HEK293 (cell line): ENCODE results near the gene CRTAP.

ENCODE experiments used
- ZNF354C ChIP-seq: fragments of 450-650 bp; formaldehyde crosslinking; IDR thresholded peaks from 2 replicates; pipeline ENCODE4 v1.5.1; 2016; ENCODE audit warnings: missing biosample characterization, missing genetic modification characterization, low read depth, borderline replicate concordance
- ZNF791 ChIP-seq: fragments of 450-650 bp; formaldehyde crosslinking; IDR thresholded peaks from 2 replicates; pipeline ENCODE4 v1.5.1; 2016; ENCODE audit warnings: missing biosample characterization, missing genetic modification characterization
- ZSCAN30 ChIP-seq: fragments of 450-650 bp; IDR thresholded peaks from 2 replicates; pipeline ENCODE4 v1.5.1; 2018; ENCODE audit warnings: missing biosample characterization, mild to moderate bottlenecking, missing genetic modification characterization, moderate library complexity
- TF ChIP-seq, protein P1 (sequence below): fragments of 450-650 bp; formaldehyde crosslinking; IDR thresholded peaks from 2 replicates; pipeline ENCODE4 v1.5.1; 2016; ENCODE audit warnings: missing biosample characterization, missing genetic modification characterization, low read depth
- TF ChIP-seq, protein P2 (sequence below): fragments of 450-650 bp; formaldehyde crosslinking; IDR thresholded peaks from 2 replicates; pipeline ENCODE4 v1.5.1; 2016; ENCODE audit warnings: missing biosample characterization, missing genetic modification characterization
- TF ChIP-seq, protein P3 (sequence below): fragments of 450-650 bp; formaldehyde crosslinking; IDR thresholded peaks from 2 replicates; pipeline ENCODE4 v1.5.1; 2016; ENCODE audit warnings: missing biosample characterization, missing genetic modification characterization

DNA sequence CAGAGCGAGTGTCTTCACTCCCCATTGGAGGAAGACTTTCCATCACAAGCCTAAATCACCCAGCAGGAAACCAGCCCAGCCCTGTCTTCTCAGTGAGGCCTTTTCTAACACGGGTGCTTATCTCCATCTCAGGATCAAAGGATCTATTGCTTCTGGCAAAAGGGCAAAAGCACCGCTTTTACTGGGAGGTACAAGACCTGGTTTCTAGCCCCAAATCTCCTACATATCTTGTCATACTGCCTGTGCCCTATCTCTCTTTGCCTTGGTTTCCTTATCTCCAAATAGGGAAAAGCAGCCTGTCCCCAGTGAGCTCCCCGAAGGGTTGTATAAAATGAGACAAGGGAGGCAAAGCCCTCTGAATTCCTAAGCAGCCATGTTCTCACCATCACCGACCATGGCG lies 22.1 kb upstream of the CRTAP start:
- TF ChIP-seq ZNF791 (tag by site-specific recombination) (no peak), ZNF354C (tag by site-specific recombination) (no peak), ZSCAN30 (tag by site-specific recombination) (no peak)
- TF ChIP-seq, protein P1, sequence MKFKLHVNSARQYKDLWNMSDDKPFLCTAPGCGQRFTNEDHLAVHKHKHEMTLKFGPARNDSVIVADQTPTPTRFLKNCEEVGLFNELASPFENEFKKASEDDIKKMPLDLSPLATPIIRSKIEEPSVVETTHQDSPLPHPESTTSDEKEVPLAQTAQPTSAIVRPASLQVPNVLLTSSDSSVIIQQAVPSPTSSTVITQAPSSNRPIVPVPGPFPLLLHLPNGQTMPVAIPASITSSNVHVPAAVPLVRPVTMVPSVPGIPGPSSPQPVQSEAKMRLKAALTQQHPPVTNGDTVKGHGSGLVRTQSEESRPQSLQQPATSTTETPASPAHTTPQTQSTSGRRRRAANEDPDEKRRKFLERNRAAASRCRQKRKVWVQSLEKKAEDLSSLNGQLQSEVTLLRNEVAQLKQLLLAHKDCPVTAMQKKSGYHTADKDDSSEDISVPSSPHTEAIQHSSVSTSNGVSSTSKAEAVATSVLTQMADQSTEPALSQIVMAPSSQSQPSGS (tag by site-specific recombination): no peak
- TF ChIP-seq, protein P2, sequence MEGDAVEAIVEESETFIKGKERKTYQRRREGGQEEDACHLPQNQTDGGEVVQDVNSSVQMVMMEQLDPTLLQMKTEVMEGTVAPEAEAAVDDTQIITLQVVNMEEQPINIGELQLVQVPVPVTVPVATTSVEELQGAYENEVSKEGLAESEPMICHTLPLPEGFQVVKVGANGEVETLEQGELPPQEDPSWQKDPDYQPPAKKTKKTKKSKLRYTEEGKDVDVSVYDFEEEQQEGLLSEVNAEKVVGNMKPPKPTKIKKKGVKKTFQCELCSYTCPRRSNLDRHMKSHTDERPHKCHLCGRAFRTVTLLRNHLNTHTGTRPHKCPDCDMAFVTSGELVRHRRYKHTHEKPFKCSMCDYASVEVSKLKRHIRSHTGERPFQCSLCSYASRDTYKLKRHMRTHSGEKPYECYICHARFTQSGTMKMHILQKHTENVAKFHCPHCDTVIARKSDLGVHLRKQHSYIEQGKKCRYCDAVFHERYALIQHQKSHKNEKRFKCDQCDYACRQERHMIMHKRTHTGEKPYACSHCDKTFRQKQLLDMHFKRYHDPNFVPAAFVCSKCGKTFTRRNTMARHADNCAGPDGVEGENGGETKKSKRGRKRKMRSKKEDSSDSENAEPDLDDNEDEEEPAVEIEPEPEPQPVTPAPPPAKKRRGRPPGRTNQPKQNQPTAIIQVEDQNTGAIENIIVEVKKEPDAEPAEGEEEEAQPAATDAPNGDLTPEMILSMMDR (tag by site-specific recombination): no peak
- TF ChIP-seq, protein P3, sequence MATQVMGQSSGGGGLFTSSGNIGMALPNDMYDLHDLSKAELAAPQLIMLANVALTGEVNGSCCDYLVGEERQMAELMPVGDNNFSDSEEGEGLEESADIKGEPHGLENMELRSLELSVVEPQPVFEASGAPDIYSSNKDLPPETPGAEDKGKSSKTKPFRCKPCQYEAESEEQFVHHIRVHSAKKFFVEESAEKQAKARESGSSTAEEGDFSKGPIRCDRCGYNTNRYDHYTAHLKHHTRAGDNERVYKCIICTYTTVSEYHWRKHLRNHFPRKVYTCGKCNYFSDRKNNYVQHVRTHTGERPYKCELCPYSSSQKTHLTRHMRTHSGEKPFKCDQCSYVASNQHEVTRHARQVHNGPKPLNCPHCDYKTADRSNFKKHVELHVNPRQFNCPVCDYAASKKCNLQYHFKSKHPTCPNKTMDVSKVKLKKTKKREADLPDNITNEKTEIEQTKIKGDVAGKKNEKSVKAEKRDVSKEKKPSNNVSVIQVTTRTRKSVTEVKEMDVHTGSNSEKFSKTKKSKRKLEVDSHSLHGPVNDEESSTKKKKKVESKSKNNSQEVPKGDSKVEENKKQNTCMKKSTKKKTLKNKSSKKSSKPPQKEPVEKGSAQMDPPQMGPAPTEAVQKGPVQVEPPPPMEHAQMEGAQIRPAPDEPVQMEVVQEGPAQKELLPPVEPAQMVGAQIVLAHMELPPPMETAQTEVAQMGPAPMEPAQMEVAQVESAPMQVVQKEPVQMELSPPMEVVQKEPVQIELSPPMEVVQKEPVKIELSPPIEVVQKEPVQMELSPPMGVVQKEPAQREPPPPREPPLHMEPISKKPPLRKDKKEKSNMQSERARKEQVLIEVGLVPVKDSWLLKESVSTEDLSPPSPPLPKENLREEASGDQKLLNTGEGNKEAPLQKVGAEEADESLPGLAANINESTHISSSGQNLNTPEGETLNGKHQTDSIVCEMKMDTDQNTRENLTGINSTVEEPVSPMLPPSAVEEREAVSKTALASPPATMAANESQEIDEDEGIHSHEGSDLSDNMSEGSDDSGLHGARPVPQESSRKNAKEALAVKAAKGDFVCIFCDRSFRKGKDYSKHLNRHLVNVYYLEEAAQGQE: no peak
